Hypothalamus (tissue), 51 donors: ENCODE data around the gene CYTH1.
A peak's percentile ranks its signal among the peaks of the same experiment; 100 is the strongest.

Experiments used
- DNase-seq, 51 donors: peaks; one replicate each; lab custom pipeline; 2025; lab: John Stamatoyannopoulos, UW

CYTH1 gene

DNA sequence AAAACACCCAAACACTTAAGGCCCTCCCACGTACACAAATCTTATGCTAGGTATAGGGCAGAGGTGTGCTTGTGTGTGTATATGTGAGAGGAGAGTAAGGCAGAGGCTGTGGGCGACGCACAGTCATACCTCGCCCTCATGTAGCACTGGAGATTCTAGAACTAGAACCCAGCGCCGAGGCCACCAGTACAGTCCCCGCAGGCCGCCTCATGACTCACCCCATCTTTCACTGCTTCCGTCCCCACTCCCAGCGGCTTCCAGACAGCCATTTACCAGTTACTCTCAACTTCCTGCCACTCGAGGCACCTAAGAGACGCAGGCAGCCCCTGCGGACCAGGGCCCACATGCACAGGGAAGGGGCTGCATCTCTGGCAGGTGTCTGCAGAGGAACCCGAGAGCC, 23.2 kb upstream of the CYTH1 start:
- no peak for DNase-seq

DNA sequence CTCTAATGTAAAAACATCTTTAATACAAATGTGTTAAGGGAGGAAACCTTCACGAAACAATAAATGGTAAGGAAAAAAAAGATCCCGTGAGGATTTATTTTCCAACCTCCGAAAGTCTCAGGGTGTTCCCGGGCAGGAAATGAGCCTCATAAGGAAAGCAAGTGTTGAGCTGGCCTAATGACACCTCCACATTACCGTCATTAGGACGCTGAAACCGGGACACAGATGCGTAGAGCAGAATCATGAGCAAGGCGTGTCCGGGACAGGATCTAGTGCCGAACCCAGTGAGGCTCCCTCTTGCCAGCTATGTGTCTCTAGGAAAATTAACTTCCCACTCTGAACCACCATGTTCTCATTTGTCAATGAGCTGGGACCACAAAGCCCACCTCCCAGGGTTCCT, 22.7 kb upstream of the CYTH1 start:
- DNase-seq = no peak

DNA sequence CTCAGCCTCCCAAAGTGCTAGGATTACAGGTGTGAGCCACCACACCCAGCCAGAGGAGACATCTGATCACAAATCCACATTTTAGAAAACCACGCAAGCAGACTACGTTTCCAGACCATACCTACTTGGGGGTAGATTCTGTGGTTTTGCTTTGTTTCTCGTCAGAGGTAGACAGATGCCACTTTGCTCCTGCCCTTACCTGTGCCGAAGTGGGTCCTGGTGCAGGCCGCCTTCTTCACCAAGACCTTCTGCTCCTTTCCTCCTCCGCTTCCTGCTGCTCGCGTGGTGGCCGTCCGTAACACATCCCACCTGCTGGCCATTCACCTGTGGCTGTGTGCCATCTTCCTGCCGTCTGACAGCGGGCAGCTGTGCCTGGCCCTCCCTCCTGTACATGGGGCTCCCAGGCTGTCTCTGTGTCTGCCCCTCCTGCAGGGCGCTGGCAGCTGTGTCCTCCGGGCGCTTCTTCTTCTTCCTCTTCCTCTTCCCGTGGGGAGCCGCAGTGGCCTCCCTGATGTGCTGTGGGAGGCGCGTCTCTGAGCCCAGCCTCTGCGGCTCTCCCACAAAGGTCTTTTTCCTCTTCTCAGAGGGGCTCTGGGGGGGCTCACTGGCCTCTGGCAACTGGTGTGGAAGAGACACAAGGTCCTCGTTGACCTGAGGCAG, 21.2 kb upstream of the CYTH1 start:
- DNase-seq = no peak

DNA sequence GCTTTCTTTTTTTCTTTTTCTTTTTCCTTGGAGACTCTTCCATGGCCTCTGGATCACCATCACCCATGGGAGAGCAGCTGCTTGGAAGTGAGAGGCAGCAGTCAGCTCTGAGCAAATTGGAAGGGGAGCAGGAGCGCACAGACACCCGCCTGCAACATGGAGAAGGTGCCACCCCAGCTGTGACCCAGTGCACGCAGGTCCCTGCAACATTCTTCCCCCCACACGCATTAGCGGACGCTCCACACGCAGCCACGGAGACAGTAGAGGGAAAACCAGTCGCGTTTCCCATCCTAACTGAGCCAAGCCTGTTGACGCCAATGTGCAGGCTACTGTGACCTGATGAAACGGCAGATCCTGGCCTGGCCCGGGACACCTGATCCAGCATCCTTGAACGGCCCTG, 20.4 kb upstream of the CYTH1 start:
- no peak for DNase-seq

DNA sequence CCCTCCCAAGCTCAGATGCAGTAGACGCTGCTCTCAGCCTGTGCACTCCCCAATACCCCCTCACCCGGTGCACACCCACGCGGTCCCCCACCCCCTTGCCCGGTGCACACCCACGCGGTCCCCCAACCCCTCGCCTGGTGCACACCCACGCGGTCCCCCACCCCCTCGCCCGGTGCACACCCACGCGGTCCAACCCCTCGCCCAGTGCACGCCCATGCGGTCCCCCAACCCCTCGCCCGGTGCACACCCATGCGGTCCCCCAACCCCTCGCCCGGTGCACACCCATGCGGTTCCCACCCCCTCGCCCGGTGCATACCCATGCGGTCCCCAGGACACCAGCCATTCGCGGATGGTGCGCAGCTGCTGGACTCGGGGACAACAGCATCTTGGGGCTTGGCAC, 19.9 kb upstream of the CYTH1 start:
- no peak for DNase-seq

DNA sequence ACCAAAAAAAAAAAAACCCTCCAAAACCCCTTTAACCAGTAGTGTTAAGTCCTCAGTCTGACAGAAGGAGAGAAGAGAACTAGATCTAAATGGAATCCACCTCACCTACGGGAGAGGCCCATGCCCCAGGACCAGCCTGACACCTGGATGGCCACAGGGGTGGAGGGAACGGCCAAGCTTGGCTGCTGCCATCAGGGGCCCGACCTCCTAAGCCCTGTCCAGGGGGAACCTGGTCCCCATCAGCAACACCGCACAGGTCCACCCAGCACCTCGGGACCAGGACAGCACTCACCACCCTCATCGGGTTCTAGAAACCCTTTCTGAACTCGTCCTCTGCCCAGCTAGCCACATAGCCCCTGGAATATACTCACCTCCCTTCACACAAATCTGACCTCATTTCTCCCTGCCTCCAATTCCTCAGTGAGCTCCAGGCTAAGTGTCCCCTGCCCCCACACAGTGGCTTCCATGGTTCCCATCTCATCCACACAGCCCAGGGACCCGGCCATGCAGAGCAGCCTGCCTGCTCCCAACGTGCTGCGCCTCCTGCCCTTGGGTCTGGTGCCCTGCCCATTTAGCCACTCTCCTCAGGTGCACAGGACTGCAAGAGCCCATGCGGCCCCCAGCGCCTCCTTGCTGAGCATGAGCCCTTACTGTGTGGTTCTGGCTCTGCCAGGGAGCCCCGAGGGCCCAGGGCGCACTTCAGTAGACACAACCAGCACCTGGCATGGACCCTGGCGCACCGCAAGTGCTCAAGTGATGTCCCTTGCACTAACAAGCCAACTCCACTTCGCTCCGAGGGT, 18.3 kb upstream of the CYTH1 start:
- no peak for DNase-seq

DNA sequence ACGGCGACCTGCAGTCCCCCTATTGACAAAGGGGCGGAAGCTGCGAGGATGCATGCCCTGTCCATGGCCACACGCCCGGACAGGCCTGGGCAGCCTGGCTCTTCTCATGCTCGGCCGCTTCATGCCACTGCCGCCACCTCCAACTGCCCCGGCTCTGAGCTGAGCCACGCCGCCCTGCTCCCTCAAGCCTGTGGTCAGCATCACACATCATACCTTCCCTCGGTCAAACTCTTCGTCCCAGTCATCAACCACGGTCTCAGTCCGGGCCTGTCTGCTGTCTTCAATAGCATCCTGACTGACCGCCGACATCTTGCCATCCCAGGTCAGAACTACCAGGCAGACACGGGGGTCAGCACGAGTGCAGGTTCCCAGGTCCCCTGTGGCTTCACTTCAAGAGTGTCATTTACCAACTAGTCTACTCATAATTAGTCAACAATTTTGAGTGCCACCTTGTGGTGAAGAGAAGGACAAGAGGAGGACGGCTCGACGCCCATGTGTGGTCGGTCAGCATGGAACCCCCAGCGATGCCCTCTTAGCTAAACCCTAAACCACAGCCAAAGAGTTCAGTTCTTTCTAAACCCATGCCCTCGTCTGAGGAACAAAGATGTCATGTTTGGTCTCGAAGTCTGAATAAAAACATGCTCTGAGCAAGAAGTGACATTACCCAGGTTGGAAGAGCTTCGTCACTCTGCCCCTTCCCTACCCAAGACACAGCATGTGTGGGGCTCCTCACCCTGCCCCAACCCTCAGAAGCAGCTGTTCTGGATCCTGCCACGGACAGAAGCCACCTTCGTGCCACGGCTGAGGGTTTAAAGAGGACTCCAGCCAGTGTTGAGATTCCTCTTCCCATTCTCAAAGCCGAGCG, 16.9 kb upstream of the CYTH1 start:
- peak in 7 of 51 donors; percentile 7 to 50 (median 23) for DNase-seq

DNA sequence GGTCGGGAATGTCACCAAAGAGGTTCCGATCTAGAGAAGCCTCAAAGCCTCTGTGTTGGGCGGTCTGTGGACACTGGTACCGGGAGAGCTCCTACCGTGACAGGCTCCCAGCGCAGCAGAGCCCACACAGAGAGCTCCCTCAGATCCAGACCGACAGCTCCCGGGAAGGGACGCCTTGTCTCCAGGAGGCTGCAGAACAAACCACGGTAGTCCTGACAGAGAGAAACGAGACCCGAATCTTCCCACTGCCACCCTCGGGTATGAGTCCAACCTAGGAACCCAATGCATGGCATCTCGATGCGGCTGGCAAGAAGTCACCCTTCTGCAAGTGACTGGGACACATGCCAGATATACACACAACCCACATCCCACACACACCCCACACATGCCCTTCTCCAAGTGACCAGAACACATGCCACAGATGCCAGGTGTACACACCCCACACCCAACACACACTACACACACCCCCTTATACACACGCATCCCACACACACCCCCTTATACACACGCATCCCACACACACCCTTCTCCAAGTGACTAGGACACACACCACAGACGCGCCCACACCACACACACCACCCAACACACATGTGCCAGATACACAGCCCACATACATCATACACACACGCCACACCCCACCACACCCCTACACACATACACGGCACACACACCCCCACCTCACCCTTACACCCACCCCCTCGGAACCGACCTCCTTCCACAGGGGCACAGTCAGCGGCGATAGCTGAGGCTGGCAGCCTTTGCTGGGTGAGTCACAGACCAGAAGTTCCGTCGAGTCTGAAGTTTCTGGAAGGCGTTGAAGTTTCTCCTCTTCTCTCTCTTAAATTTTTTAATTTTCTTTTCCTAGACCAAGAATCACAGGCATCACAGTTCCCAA, 15.9 kb upstream of the CYTH1 start:
- peak in 1 of 51 donors; percentile 55 for DNase-seq

DNA sequence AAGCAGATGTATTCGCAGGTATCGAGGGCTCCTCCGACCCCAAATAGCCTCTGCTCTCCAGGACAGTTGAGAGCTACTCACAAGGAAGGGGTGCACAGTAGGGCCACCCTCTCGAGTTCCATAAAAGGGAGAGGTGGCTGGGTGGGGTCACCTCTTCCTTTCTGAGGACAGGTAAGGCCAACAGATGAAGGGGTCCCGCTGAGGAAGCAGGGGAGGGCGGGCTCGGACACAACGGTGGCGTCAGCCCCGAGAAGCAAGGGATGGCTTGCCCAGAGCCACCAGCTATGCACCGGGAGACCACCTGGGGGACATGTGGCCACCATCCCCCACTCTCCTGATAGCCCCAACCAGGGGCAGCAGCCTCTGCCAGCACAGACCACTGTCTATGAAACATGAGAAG, 15.1 kb upstream of the CYTH1 start:
- no peak for DNase-seq

DNA sequence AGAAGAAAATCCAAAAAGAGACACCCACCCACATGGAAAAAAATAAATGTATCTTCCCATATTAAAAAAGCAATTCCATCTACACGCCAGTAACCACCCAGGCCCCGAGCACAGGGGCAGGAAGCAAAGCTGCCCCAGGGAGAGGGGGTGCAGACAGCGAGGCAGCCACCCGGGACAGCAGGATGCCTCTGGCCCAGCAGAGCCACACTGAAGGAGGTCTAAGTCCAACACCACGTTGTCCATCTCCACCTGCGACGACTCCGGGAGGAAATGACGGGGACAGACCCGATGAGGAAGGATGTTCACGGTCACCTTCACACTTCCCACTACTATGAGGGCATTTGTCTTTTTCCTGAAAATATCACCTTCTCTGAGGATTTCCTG, 14.4 kb upstream of the CYTH1 start:
- DNase-seq = no peak

DNA sequence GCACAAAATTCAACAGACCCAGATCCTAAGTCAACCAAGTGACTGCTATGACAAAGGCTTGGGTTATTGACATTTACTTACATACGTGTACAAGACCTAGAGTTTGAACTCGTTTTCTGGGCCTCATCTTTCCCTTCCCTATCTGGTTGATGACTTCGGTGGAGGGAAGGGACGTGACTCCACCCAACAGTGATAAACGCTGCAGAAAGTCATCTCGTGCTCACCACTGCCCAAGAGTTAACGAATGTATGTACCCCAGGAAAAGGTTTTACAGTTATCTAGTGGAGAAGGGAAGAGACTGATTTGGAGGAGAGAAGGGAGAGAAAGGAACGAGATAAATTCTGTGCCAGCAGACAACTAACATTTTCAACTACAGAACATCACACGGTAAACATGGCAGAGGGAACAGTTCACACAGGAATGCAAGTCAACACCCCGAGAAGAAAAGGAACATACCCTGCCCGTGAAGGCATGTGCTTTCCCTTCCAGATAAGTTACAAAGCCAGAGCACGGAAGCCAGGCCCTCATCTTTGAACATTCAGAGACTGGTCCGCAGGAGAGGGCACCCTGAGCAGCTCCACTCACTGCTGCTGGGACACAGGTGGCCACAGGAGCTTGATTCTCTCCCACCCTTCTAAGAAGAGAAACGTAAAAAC, 13.9 kb upstream of the CYTH1 start:
- no peak for DNase-seq

DNA sequence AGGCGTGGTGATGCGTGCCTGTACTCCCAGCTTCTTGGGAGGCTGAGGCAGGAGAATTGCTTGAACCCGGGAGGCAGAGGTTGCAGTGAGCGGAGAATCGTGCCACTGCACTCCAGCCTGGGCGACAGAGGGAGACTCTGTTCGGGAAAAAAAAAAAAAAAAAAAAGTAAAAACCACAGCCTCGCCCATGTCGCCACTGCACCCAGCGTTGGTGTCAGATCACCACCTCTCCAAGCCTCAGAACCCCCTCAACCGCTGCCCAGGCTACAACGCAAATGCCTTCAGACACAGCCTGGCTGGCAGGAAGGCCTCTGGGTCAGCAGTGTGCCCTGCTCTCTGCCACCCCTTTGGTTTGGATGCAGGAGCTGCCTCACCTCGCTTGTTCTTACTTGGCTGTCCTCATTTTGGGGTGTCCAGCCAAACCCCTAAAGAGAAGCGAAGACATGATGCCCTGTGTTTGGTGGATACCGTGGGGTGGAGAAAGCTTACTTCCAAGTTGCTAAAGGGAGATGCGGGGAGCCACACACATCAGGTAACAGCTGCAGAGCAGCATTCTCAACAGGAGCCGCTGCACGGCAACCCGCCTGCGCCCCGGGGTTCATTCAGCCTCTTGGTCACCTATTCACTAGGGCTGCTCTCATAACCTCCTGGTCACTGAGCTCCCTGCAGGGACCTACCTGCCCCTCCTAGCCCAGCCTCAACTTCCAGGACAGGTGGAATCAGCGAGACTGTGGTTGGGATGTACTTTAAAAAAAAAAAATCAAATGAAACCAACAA, 13.0 kb upstream of the CYTH1 start:
- no peak for DNase-seq

DNA sequence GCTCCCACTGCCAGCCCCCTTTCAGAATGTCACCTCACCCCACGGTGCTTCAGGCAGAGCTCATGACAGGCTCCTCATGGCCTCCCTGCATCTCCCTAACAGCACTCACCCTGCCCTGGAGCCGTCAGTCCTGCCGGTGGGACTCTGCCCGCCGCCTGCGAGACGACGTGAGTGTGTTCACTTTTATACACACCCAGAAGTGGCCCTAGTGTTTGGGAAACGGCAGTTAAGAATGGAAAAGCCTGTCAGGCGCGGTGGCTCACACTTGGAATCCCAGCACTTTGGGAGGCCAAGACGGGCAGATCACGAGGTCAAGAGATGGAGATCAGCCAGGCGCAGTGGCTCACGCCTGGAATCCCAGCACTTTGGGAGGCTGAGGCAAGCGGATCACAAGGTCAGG, 12.3 kb upstream of the CYTH1 start:
- DNase-seq = no peak

DNA sequence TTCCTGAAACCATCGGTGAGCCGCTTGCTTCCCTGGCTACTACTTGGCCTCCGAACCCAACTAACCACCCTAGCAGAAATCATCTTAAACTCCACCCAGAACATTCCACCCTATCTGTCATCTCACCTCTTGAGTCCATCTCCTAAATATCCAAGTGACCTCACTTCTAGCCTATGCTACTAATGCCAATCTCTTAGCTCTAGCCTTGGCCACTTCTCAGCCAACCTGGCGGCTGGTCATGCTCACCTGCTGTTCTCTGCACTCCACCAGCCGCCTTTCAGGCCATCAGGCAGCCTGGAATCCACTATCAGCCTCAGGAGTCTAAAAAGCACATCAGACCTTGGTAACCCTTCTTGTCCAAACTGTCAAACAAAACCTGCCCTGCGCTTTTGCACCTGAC, 11.9 kb upstream of the CYTH1 start:
- DNase-seq = no peak

DNA sequence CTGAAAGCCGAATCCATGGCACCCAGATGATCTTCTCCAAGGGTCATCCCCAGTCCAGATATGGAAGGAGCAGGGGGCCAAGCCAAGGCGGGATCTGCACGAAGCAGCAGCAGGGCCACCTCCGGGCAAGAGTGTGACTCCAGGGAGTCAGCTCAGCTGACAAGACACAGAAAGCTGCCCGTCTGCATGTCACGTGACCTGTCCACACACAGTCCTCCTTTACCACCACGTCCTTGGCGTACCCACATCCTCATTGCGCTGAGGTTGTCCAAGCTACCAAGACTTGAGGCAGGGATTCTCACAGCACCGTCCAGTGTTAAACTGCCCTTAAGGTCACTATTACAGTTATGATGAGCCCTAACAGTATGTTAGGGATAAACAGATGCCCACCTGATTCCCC, 11.3 kb upstream of the CYTH1 start:
- DNase-seq = no peak

DNA sequence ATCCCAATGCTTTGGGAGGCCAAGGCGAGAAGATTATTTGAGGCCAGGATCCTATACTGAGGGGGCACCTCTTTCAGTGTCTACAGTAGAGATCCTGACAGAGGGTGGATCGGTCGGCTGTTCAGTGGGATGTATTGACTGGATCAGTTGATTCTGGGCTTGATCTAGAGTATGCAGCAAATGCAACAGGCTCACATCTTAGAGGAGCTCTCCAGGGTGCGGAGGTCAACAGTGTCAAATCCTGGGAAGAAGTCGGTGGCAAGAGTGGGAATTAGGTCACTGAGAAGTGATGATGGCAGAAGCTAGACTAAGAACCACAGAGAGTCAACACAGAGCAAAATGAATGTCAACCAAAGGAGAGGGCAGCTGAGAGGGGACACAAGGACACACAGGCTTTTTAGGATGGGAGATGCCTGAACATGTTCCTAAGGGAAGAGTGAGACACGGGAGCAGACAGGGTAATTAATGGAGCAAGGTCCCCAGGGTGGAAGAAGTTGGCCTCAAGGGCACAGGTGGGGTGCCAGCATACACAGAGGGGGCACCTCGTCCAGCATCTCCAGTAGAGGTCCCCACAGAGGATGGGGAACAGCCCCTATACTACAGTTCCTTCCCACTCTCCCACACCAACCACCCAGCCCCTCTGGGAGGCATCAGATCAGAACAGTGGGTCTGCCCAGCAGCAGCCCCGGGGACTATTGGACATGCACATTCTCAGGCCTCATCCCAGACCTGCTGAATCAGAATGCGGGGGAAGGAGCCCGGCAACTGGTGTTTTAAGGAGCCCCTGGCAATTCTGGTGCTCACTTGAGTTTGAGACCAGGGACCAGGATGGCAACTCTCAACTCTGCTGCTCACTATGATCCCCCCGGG, 10.0 kb upstream of the CYTH1 start:
- DNase-seq = no peak

DNA sequence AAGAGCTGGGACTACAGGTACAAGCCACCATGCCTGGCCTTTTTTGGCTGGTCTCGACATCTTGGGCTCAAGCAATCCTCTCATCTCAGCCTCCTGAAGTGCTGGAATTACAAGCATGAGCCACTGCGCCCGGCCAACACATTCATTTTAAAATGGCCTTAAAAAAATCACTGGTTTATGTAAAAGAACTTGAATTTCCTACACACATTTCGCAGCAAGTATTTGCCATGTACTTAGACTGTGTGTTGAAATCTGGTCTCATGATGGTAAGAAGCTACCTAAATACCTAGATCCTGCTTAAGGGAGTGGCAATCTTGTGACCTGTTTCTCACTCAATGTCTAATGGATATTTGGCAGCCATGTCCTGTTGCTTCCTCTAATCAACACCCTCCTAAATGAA, 8.5 kb upstream of the CYTH1 start:
- no peak for DNase-seq

DNA sequence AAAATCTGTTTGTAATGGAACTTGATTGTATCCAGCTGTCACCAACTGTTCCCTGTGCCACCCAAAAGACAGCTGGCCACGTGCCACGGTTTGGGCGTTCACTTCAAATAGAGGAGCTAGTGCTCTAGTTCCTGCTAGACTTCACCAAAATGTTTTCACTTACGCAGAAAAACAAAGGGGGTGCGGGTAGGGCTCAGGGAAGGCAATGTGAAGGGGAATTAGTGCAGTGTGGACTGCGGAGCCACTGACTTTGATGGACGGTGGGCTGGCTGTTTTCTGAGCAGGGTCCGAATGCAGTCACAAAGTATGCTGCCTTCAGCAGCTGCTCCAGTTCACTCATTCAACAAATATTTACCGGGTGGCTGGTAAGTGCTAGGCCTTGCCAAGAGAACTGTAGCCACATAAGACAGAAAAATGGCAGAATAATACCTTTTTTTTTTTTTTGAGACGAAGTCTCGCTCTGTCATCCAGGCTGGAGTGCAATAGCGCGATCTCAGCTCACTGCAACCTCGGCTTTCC, 7.6 kb upstream of the CYTH1 start:
- DNase-seq = peak in 10 of 51 donors; percentile 12 to 47 (median 26)
